Stimulated activated CD4-positive, alpha-beta T cell treated with anti-CD3 and anti-CD28 coated beads, Interleukin-1b, Interleukin-23, amount 100 ng/mL, for 1 hour (primary cell): ENCODE measurements around the gene HCRTR2.
"Not testable (repeated sequence)": the region's sequence is repeated elsewhere in the genome, so short reads cannot be mapped to it uniquely, and the experiment has no call there.

Experiments
- DNase-seq, 2 donors: peaks; one replicate each; pipeline ENCODE4 v3.0.0-alpha.2; 2020; ENCODE audit warnings: low read depth in 2 of 2

HCRTR2 gene

DNA sequence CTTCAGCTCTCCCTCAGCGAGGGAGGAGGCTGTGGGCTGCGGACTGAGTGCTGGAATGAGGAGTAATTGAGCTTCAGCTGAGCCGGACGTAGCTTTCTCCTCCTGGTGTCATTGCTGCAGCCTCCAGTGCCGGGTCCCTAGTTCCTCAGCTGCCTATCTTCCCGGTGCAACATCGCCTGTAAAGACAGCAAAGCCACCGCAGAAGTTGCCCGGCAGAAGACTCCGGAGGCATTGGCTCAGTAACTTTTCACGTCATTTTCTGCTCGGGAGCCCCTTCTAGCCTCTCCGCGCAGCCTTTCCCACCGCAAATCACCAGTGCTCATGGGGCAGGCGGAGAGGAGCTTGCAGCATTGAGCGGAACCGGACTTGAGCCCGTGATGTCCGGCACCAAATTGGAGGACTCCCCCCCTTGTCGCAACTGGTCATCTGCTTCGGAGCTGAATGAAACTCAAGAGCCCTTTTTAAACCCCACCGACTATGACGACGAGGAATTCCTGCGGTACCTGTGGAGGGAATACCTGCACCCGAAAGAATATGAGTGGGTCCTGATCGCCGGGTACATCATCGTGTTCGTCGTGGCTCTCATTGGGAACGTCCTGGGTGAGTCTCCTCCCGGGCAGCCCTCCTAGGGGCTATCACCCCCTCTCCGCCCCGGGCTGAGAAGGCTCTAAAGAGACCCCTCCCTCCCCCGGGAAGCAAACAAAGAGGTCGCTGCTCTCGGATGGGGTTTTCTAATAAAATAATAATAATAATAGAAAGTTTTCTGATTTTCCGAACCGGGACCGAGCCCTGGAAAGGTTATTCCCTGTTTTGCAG lies at the start of gene HCRTR2:
TSS of gene HCRTR2 (plus strand) at position 305 of the 816 bp plus-strand sequence. CDS start at position 378, 73 bp downstream.
- no peak for DNase-seq

DNA sequence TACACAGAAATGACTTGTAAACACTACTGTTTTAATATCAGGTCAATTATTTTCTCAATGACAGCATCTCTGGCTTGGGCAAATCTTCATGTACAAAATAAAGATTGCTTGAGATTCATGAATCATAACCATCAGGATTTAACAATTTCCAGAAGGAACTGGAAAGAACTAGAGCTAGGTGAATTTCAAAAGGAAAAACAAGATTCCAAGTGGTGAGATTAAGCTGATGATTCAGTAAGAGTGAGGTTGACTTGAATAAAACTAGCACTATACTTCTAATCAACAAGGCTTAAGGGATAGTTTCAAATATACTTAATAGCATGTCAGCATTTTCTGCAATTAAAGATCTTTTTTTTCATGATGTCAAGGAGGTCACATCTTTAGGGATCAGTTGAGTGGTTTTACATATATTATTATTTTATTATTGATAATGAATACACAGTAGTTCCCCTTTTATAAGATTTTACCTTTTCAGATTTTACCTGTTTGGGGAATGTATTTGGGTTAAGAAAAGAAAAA lies 43.5 kb upstream of the HCRTR2 start:
- DNase-seq: no peak

DNA sequence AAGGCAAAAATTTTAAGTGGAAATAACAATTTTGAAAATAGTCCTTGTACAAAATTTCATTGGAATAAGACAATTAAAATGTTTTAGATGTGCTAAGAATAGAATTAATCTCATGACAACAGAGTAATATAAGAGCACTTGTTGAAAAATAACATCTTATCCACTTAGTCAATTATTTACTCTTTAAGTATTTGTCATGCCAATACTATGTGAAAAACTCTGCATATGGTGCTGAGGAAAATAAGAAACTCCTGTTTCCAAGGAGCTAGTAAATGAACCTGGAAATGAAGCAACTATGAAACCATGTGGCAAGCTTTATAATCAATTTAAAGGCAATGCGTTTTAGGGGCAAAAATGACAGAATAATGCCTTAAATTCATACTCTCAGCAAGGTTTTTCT lies 42.7 kb upstream of the HCRTR2 start:
- DNase-seq: no peak

DNA sequence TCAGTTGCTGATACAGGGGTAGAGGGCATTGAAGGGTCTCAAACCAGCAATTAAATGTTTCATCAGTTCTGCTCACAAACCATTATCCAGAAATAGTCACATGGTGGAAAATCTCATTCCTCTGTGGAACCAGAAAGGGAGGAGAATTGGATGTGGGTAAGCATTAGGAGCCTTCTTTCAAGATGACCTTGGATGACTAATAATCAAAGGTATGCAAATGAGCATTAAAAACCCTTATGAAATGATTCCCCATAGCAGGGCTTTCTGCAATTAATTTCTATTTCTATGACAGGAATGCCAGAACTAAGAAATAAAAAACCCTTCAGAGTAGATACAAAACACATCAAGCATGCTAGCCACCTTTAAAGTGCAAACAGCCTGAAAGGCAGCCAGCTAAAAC lies 37.4 kb upstream of the HCRTR2 start:
- no peak for DNase-seq

DNA sequence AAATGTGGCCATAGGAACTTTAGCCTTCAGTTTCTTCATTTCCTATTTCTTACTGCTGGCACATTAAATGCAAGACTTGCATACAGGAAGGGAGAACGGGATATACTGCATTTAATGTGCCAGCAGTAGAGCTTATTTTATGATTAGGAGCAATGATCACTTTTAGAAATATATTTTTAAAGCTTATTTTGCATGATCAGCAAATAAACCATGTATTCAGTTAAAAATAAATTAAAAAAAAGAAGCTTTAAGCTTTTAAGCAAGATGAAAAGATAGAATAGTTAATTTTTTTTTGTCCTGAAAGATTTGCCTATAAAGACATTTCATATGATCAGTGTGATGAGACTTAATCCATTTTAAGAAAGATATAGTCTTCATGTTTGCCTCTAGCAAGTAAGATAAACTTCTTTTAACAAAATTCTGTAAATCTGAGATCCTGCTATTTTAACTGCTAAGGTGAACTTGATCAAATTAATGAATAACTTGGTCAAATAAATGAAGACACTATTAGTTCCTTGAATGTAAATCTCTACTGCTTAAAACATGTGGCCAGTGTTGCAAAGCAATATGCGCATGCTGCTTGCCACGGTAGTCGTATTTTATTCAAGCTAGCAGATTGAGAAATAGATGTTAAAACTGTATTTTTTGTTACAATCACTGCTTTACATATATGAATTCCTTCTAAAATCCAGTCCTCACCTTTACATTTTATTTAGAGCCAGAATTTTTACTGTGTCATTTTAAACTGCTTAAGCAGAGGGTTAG lies 36.2 kb upstream of the HCRTR2 start:
- DNase-seq: no peak

DNA sequence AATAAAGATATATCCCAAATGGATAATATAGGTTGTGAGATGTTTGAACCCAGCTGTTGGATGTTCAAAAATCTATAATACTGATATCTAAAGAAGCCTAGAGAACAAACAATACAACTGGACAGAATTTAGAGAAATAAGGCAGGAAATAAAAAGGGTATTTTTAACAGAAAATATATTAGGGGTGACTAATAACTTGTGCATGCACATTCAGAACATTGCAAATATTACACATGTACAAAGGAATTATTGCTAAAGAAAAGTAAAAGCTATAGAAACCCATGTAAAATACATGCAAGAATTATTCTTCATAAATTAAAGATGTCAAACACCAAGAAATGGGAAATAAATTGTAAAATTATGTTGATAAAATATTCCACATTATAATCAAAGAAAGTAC lies 32.7 kb upstream of the HCRTR2 start:
- DNase-seq: no peak

DNA sequence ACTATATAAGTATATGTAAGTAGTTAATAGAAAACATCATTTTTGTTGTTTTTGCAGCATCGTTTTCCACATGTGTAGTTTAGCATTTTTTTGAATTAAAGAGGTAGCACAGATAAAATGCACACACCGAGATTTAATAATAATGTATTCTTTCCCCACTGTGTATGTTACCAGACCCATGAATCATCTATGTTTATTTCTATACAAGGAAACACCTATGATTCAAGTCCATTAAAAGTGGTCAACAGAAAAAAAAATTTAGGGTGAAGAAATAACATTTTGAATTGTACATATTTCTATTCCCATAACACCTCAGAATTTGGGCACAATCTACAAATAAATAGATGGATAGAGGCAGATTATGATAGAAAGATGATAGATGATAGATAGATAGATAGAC lies 31.7 kb upstream of the HCRTR2 start:
- DNase-seq: no peak

DNA sequence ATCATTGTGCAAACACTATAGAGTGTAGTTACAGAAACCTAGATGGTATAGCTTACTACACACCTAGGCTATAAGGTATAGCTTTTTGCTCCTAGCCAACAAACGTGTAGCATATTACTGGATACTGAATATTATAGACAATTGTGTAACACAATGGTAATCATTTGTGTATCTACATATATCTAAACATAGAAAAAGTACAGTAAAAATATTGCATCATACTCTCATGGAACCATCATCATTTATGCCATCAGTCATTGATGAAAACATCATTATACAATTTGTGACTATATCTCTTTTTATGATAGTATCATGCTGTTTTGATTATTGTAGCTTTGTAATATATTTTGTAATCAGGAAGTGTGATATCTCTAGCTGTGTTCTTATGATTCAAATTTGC lies 21.0 kb upstream of the HCRTR2 start:
- no peak for DNase-seq

DNA sequence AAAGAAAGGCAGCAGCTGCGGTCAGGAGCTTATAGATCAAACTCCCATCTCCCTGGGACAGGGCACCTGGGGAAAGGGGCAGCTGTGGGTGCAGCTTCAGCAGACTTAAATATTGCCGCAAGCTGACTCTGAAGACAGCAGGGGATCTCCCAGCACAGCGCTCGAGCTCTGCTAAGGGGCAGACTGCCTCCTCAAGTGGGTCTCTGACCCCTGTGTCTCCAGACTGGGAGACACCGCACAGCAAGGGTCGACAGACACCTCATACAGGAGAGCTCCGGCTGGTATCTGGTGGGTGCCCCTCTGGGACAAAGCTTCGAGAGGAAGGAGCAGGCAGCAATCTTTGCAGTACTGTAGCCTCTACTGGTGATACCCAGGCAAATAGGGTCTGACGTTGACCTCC lies 15.5 kb upstream of the HCRTR2 start:
- not testable (repeated sequence) for DNase-seq

DNA sequence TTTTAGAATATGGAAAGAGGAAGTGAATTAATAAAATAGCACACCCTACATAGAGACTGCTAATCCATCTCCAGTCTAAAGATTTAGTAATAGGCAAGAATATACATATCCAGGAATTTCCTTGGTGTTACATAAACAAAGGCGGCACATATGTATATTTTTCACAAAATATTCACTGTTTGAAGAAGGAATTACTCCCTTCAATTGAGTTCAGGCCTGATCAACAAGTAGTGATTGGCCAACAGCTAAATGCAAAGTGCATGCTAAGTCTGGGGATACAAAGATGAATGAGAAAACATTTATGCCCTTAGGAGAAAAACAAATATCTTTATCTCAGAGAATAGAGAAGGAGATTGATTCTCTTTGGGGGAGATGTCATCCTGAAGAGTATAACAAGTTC lies 6.5 kb upstream of the HCRTR2 start:
- DNase-seq: no peak

DNA sequence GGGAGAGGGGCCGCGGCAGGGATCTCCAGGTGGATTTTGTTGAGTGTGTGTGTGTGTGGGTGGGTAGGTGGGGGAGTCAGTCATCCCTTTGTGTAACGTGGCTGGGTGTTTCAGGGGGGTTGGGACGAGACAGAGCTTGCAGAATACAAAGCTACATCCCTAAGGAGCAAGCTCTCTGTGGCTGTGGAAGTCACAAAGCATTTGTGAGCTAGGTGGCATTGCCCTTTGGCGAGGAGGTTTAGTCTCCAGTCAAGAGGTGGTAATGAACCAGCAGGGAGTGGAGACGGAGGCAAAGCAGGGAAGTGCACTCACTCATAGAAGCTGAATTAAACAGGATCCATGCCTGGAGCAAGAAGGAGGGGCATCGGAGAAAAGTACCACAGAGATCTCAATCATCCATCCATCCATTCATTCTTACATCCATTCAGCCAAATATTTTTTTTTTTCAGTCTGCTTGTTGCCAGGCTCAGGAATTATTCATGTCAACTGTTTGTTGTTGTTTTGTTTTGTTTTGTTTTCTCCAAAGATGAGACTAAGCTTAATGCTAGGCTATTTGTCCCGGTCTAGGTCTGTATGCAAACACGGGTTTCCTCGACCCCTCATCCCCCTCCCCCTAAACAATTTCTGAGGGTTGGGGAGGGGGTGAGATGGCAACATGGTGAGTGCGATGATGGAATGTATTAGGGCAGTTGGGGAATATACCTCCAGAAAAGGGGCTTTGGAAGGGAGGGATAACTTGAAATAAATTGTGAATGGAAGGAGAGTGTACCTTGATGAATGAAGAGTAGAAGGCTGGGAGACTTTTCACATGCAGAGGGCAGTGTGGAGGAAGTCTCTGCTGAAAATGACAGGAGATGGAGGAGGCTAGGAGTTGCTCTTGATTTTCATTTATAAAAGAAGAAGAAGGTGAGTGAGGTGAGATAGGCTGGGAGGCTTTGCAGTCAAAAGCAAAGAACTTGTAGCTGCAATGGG lies 1.0 kb downstream of the HCRTR2 start:
- DNase-seq: no peak

DNA sequence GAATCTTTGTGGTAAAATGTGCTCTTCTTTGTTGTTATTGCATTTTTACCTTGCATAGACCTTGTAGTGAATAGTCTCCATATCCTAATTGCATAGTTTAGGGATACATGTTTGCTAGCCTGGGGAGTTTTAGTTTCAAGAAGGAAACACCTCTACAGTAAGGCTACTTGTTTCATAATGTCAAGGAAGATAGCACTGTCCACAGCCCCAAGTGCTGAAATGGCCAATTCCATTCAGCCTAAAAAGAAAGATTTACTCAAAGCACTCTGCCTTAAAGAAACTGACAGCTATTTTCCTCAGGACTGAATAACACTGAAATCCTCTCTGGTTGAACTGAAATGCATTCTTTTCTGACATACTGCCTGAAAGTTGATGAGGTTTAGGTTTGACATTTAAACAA lies 2.6 kb downstream of the HCRTR2 start:
- DNase-seq: no peak

DNA sequence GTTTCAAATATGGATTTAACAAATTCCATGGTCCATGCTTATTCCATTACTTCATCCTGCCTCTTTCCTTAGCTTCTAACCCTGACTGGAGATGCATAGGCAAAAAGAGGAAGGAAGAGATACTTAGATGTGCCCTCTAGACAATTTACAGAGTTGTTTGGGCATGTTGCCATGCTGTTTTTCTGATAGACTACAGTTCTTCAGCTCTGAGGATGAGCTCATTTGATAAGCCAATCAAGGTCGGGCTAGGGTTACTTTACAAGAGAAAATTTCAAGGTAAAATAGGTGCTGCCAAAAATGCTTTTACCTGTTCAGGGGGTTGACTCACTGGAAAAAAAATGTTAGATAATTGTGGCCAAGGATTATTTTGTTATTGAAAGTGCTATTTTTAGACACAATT lies 5.9 kb downstream of the HCRTR2 start:
- no peak for DNase-seq

DNA sequence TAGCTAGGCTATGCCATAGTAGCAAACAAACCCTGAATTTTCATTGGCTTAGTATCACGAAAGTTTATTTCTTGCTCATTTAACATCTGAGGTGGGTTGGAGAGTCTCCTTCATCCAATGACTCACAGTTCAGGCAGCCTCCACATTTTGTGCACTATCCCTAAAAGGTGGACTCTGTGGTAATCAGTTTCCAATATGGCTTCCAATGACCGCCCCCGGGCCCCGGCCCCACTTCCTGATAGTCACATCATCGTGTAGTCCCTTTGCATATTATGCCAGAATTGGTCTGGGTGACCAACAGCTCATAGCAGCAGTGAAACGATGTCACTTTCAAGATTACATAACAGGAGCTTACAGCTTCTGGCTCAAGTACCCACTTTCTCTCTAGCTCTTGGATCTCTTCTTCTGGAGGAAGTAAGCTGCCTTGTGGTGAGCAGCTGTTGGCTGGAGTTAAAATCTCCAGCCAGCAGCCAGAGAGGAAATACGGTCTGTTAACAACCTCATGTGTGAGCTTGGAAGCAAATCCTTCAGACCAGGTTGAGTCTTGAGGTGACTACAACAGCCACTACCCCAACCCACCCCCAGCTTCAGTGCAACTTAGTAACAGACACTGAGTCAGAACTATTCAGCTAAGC lies 7.8 kb downstream of the HCRTR2 start:
- DNase-seq: no peak

DNA sequence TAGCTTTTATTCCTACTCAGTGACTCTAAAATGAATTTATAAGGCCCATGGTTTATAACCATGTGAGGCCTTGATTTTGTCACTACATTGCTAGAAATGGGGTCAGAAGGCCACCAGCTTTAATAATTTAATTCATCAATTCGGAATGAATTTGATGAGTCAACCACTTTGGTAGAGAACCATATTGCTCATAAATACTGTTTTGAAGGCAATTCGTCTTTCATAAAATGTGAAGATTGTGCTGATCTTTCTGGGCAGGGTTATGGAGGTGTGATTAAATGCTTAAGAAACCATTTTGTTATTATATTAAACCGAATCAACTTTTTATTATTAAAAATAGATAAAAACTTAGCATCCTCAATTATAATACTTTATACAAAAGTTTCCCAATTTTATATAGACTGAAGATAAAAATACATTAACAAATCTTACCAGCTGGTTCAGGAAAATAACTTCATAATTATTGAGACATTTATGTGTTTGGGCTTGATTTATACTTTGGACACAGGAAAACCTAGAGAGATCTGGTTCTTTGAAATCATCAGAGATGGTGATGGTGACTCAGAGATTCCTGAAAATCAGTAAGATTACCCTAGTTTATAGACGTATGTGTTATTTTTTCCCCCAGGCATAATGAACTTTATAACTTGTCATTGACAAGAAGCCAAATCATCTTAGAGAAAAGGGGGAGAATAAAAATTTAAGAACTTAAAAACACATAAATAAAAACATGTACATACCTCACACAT lies 10.6 kb downstream of the HCRTR2 start:
- DNase-seq: no peak

DNA sequence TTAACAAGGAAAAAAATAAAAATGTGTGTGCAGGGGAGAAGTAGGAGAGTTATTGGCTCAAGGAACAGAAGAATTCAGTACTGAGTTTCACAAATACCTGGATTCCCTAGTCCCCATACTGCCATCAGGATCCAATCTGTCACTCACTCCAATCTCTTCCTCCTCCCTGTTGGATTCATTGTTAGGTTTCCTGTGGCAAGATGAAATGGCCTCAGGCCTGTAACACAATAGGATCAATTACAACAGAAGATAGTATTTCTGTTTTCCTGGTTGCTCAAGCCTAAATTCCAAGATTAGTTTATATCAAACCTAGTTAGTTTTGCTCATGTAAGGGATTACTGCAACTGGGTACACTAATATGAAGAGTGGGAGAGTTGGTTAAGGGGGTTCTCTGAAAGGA lies 24.4 kb downstream of the HCRTR2 start:
- no peak for DNase-seq

DNA sequence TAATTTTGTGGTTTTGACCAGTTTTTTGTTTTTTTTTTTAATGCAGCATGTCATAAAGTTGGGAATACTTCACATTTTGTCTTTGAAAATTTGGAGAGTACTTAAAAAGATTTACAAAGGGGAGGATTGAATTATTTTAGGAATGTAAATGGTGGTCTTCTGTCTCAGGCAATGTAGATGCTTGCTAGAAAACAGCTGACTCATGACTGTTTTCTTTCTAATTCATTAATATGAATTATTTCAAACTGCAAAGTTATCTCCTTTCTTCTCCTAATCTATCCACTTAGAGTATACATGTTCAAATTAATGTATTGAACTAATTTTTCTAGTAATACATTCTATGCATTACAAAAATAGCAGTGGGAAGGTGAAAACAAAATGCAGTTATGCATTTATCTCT lies 24.9 kb downstream of the HCRTR2 start:
- no peak for DNase-seq

DNA sequence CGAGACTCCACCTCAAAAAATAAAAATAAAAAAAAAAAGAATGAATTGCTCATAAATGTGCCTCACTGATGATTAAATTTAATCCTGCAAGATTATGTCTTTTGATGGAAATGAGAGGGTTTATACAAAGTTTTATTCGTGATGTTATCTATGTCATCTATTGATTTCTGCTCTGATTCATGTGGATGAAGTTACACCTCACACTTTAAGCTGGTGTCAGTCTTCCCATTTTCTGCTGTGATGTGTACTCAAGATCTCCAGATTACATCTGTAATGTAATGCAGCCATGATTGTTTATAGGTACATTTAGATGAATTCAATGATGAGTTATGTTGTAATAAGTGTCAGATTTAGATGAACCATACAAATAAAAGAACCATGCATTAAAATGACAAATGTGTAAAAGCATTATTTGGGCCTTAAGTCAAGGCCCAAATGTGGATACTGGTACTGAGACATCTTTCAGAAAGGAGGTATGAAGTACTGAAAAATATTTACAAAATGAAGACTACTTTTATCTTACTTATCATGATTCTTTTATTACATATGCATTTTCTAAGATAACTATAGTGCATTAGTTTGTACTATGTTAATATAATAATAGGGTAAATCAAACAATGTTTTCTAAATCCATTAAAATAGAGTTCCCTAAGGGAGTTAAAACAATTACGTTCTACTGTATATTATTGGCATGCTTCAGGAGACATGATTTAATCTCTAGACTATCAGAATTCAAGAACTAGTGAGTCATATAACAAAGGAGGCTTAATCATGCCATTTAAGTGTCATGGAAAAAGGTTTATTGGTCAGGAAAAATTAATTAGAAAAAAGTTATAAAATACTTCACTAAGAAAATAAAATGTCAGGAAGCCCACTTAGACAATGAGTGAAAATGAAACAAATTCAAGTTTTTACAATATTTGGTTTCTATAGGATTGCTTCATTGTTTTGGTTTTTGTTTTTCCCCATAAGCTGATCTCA lies 34.5 kb downstream of the HCRTR2 start:
- no peak for DNase-seq

DNA sequence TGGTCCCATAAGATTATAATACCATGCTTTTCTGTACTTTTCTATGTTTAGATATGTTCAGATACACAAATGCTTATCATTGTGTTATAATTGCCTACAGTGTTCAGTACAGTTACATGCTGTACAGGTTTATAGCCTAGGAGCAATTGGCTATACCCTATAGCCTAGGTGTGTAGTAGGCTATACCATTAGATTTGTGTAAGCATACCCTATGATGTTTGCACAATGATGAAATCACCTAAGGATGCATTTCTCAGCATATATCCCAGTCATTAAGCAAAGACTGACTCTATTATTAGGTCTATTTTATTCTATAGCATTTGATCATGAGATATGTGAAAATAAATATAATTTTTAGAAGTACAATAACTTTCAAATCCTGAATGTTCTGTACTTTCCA lies 36.6 kb downstream of the HCRTR2 start:
- DNase-seq: no peak
